IPS-18c (cell line): Measurements from ENCODE around the gene SLC5A5.
"Not testable (repeated sequence)": the region's sequence is repeated elsewhere in the genome, so short reads cannot be mapped to it uniquely, and the experiment has no call there.

Experiments
- H3K4me3 ChIP-seq: 2 replicates; pipeline ENCODE4 v1.7.0; 2013; ENCODE audit warnings: low read depth, mild to moderate bottlenecking, low read length, moderate library complexity; ENCODE audit not compliant: insufficient read depth
- H3K9me3 ChIP-seq: one replicate; pipeline ENCODE4 v1.6.1; 2013; ENCODE audit warnings: mild to moderate bottlenecking, low read length, moderate library complexity; ENCODE audit not compliant: control insufficient read depth, insufficient read depth

Gene SLC5A5

GRCh38 chr19:17888260-17888659 lies 16.5 kb downstream of the SLC5A5 start:
- H3K4me3 ChIP-seq: no peak overlapping the region
- H3K9me3 ChIP-seq: peaks cover 3% of the 10 kb centered on the region

DNA sequence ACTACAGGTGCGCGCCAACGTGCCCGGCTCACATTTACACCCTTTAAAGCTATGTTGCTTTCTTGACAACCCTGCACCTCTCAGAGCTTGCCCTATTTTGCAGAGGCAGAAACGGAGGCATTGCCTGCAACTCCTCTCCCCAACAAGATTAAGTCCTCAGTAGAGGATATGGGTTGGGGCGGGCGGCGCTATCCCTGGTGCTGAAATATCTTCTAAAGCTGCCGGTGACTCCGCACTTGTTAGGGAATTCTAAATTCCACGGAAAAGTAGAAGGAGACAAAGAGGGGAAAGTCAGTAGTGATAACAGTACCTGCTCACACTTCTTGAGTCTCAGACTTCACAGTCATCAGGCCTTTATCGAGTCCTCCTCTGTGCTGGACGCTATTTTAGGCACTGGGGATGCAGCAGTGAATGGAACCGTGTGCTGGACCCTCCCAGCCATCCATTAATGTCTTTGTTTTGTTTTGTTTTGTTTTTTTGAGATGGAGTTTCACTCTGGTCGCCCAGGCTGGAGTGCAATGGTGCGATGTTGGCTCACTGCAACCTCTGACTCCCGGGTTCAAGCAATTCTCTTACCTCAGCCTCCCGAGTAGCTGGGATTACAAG lies 18.0 kb downstream of the SLC5A5 start:
- Histone ChIP-seq H3K4me3 (no peak overlapping the region), H3K9me3 (peaks cover 2% of the 10 kb centered on the region)

DNA sequence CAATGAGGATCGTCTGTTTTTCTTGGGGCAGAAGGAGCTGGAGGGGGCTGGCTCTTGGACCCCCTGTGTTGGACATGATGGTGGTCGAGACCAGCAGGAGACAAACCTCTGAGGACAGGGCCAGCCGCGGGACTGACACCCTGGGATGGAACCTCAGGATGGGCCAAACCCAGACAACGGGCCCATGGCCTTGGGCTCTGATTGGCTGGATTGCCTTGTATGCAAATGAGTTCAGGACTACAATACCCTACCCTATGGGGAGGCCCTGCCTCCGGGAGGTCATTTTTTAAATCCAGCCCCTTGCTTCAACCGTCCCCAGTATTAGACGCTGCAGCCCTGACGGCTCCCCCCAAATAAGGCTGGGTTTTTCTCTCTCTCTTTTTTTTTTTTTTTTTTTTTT lies 22.0 kb downstream of the SLC5A5 start:
- Histone ChIP-seq H3K4me3 (no peak overlapping the region), H3K9me3 (peaks cover 2% of the 10 kb centered on the region)

GRCh38 chr19:17902701-17903100 lies 31.0 kb downstream of the SLC5A5 start:
- peaks cover 2% of the 10 kb centered on the region for H3K9me3 ChIP-seq
- H3K4me3 ChIP-seq: no peak overlapping the region

- no peak overlapping the region for H3K4me3 ChIP-seq
- H3K9me3 ChIP-seq: peaks cover 4% of the 10 kb centered on the region
These were observed 36.5 kb downstream of the SLC5A5 start for GRCh38 chr19:17908244-17908643.

- no peak overlapping the region for H3K4me3 ChIP-seq
- H3K9me3 ChIP-seq: peaks cover 6% of the 10 kb centered on the region
These were observed 37.4 kb downstream of the SLC5A5 start for GRCh38 chr19:17909003-17909732.

- Histone ChIP-seq H3K9me3 (peaks cover 4% of the 10 kb centered on the region), H3K4me3 (no peak overlapping the region)
These were observed 39.1 kb downstream of the SLC5A5 start for GRCh38 chr19:17910791-17911360.

DNA sequence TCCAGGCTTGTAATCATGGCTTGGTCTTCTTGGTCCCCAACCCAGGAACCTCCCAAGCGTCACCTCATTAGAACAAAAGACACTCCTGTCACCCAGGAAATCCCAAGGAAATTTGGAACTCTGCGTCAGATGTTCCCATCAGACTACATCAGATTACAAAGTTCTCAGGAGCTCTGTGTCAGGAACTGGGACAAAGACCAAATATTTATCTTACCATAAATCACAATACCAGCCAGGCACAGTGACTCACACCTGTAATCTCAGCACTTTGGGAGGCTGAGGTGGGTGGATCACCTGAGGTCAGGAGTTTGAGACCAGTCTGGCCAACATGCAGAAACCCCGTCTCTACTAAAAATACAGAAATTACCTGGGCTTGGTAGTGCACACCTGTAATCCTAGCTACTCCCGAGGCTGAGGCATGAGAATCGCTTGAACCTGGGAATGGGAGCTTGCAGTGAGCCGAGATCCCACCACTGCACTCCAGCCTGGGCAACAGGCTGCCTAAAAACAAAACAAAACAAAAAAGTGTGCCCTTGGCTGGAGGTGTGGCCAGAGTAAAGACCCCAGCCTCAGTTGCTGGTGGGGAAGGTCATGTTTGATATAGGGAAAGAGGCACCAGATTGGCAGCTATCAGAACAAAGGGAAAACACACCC lies 44.3 kb downstream of the SLC5A5 start:
- Histone ChIP-seq H3K9me3 (peaks cover 6% of the 10 kb centered on the region), H3K4me3 (no peak overlapping the region)

- not testable (repeated sequence) for H3K9me3 ChIP-seq, H3K4me3 ChIP-seq
These were observed 46.4 kb downstream of the SLC5A5 start for GRCh38 chr19:17918151-17918550.

DNA sequence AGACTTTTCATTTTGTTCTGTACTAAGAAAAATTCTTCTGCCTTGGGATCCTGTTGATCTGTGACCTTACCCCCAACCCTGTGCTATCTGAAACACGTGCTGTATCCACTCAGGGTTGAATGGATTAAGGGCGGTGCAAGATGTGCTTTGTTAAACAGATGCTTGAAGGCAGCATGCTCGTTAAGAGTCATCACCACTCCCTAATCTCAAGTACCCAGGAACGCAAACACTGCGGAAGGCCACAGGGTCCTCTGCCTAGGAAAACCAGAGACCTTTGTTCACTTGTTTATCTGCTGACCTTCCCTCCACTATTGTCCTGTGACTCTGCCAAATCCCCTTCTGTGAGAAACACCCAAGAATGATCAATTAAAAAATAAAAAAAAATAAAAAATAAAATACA lies 47.4 kb downstream of the SLC5A5 start:
- H3K9me3 ChIP-seq, H3K4me3 ChIP-seq: not testable (repeated sequence)

- Histone ChIP-seq H3K9me3 (peaks cover 4% of the 10 kb centered on the region), H3K4me3 (no peak overlapping the region)
These were observed 48.8 kb downstream of the SLC5A5 start for GRCh38 chr19:17920527-17920926.

DNA sequence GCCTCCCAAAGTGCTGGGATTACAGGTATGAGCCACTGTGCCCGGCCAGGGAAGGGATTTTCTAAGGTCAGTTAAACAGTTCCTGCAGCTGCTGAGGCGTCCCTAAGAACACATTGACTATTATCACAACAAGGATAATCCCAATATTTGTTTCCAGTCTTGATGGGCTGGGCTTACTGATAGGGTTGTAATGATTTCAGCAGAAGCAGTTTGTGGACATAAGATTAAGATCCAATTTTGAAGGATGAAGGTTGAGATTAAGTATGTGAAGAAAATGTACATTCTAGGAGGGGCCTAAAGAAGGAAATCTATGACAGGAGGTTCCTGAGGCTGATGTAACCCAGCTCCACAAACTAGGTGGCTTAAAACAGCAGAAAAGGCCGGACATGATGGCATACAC lies 50.4 kb downstream of the SLC5A5 start:
- peaks cover 4% of the 10 kb centered on the region for H3K9me3 ChIP-seq
- no peak overlapping the region for H3K4me3 ChIP-seq

- Histone ChIP-seq H3K9me3 (no peaks in the 10 kb centered on the region), H3K4me3 (no peak overlapping the region)
These were observed 54.3 kb downstream of the SLC5A5 start for GRCh38 chr19:17926044-17926443.

DNA sequence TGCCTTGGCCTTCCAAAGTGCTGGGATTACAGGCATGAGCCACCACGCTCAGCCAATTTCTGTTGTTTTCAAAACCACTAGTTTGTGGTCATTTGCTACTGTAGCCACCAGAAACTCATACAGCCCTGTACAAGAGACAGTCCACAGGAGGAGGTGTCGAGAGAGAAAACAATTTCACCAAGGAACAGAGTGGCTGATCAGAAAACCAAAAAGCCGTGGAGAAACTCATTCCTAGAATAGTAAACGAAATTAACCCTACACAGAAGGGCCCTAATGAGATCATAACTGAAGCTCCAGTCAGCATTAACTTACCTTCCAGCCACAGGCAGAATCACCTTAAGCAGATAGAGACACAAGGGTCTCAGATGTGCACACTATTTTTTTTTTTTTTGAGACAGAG lies 57.3 kb downstream of the SLC5A5 start:
- H3K9me3 ChIP-seq: no peaks in the 10 kb centered on the region
- no peak overlapping the region for H3K4me3 ChIP-seq

DNA sequence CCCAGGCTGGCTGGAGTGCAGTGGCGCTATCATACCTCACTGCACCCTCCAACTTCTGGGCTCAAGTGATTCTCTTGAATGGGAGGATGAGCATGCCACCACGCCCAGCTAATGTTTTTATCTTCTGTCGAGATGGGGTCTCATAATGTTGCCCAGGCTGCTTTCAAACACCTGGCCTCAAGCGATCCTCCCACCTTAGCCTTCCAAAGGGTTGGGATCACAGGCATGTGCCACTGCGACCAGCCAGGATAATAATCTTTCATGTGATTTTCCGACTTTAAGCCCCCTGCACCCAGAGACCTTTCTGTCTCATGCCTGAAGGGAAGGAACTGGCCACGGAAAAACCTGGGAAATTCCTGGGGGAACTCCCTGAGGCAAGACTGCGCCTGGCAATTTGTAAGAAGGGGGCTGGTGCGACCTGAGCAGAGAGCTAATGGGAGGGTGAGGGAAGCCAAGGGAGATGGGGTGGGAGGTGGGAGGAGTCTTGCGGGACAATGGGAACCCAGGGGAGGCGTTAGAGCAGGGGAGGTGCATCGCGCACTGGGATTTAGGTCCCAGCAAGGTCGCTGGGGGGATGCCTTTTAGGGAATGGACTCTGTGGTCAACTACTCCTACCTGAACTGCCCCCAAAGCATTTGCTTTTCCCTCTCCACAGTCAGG lies 59.9 kb downstream of the SLC5A5 start:
- Histone ChIP-seq H3K9me3 (no peaks in the 10 kb centered on the region), H3K4me3 (peak overlapping the region; percentile 90; the same call in 1 of the 2 replicates)

DNA sequence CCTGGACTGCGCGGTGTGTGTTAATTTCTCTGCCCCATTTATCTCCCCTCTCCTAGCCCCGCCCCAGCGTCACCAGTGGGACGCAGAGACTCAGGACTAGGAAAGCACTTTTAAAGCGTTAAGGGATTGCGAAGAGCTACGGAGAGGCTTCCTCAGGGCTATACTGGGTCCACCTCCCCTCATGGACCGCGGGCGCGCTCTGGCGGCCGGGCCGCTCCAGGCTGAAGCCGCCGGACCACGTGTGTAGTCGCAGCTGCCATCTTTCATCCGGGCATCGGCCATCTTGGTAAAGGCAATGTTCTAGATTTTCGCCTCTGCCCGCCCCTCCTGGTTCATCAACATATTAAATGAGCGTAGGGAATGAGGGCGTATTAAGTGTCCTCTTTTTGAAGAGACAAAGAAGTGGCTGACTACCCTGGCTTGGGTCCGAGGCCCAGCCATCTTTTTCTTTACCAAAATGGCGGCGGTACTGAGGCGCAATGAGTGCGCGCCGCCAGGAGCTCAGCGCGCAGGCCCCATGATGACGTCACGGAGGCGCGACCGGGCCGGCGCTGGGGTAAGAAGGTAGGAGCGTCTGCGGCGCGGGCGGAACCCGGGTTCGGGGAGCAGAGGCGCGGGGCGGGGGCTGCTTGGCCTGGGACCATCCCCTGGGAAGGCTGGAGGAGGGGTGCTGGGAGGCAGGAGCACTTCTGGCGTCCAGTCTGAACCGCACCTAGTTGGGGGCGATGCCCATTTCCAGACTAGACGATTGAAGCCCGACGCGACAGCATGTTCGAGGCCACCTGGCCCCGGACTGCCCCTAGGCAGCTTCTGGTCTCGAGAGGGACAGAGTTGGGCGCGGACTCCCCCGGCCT lies 61.0 kb downstream of the SLC5A5 start, which contains the start of gene CCDC124:
CCDC124 (plus strand) TSS at position 531 of the 854 bp plus-strand sequence. CDS start 3,406 bp downstream, outside the sequence.
- no peaks in the 10 kb centered on the region for H3K9me3 ChIP-seq
- peak within 1 kb of the TSS; percentile 90 for H3K4me3 ChIP-seq
